ENCODE measurements around the gene KCNK16. TPM values are rescaled to one million over a fixed set of nuclear protein-coding genes. Genes with fewer than 3 reads are reported as not detected.

KCNK16 gene
- total and polyA plus RNA-seq, 2 experiments from 2014 or later = not detected

- no peaks in the 10 kb centered on the region for H3K9me3 ChIP-seq (ENCODE audit: low read depth)
- no peak overlapping the region for H3K4me2 ChIP-seq
- H3K27me3 ChIP-seq = peaks cover 21% of the 10 kb centered on the region
- no peaks in the 10 kb centered on the region for H3K9me2 ChIP-seq (replicated peaks; ENCODE audit: insufficient read depth)
- H3K79me2 ChIP-seq = no peaks in the 10 kb centered on the region
- H3K36me3 ChIP-seq (replicated peaks; ENCODE audit: insufficient read depth, low read depth) = no peaks in the 10 kb centered on the region
- 72% methylated on average over 6 of the region's 6 CpGs for WGBS (ENCODE audit: low lambda C conversion rate, missing lambda C conversion rate)
- H2AFZ ChIP-seq = no peak overlapping the region
- no peak for TF ChIP-seq CTCF (IDR thresholded peaks at IDR 0.05; ENCODE audit: poor library complexity)
- TF ChIP-seq EZH2phosphoT487 (IDR thresholded peaks at IDR 0.05; ENCODE audit: low read depth, severe bottlenecking, unreplicated experiment) = no peak
- TF ChIP-seq EZH2 (IDR thresholded peaks at IDR 0.05; ENCODE audit: borderline replicate concordance) = no peak
- H3K27ac ChIP-seq = no peak overlapping the region
- no peak overlapping the region for H3K4me3 ChIP-seq
- no peak for DNase-seq (ENCODE audit: low spot score)
- H4K20me1 ChIP-seq (ENCODE audit: insufficient read depth, poor library complexity, severe bottlenecking) = no peaks in the 10 kb centered on the region
- no peaks in the 10 kb centered on the region for H3K4me1 ChIP-seq (ENCODE audit: insufficient read depth)
Measured at GRCh38 chr6:39273406-39273821, 49.1 kb downstream of the KCNK16 start.

DNA sequence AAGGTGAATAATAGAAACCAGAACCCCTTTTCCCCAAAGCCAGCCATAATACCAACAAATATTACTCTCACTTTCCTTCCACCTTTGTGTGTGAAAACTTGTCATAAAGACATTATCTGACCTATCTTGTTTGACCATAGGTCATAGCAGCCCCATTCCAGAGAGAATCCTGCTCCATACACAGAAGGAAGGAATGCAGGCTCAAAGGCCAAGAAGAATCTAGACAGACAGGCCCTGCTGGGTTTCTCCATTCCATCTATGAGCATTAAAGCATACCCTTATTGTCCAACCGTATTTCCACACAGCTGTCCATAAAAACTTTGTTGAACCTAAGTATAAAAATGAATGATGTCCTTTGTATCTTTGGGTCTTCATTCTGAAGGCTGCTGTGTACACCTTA, 52.5 kb downstream of the KCNK16 start:
- H3K9me2 ChIP-seq (replicated peaks; ENCODE audit: insufficient read depth) = no peaks in the 10 kb centered on the region
- no peak overlapping the region for H2AFZ ChIP-seq
- no peak overlapping the region for H3K4me2 ChIP-seq
- H3K27ac ChIP-seq = no peak overlapping the region
- H3K79me2 ChIP-seq = no peaks in the 10 kb centered on the region
- no peaks in the 10 kb centered on the region for H3K9me3 ChIP-seq (ENCODE audit: low read depth)
- no peaks in the 10 kb centered on the region for H3K4me1 ChIP-seq (ENCODE audit: insufficient read depth)
- H3K27me3 ChIP-seq = peaks cover 8% of the 10 kb centered on the region
- H3K36me3 ChIP-seq (replicated peaks; ENCODE audit: insufficient read depth, low read depth) = no peaks in the 10 kb centered on the region
- WGBS (ENCODE audit: low lambda C conversion rate, missing lambda C conversion rate) = 48% methylated on average over 1 of the region's 1 CpG
- no peak overlapping the region for H3K4me3 ChIP-seq
- no peaks in the 10 kb centered on the region for H4K20me1 ChIP-seq (ENCODE audit: insufficient read depth, poor library complexity, severe bottlenecking)
- peak; percentile 34 for DNase-seq (ENCODE audit: low spot score)
- TF ChIP-seq EZH2 (IDR thresholded peaks at IDR 0.05; ENCODE audit: borderline replicate concordance) (no peak), CTCF (IDR thresholded peaks at IDR 0.05; ENCODE audit: poor library complexity) (no peak), EZH2phosphoT487 (IDR thresholded peaks at IDR 0.05; ENCODE audit: low read depth, severe bottlenecking, unreplicated experiment) (no peak)

DNA sequence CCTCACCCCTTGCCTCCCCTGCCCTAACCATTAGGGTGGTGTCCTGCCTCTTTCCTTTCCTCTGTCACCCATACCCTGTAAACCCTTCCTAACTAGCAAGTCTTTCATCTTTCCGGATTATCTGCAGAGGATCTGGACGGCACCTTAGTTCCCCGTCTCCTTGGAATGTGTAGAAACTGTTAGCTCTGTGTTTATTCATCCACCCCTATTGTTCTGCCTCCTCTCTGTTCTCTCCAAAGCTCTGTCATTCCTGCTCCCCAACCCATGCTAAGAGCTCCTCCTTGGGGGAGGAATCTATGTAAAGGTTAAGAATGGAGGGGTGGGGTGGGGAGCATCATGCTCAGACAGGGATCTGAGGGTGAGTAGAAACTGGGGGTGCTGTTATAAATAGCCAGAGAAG, 53.8 kb downstream of the KCNK16 start:
- H3K27me3 ChIP-seq = peaks cover 3% of the 10 kb centered on the region
- H3K4me1 ChIP-seq (ENCODE audit: insufficient read depth) = no peaks in the 10 kb centered on the region
- no peaks in the 10 kb centered on the region for H3K9me2 ChIP-seq (replicated peaks; ENCODE audit: insufficient read depth)
- no peak overlapping the region for H2AFZ ChIP-seq
- no peak for TF ChIP-seq EZH2 (IDR thresholded peaks at IDR 0.05; ENCODE audit: borderline replicate concordance)
- TF ChIP-seq EZH2phosphoT487 (IDR thresholded peaks at IDR 0.05; ENCODE audit: low read depth, severe bottlenecking, unreplicated experiment) = no peak
- TF ChIP-seq CTCF (IDR thresholded peaks at IDR 0.05; ENCODE audit: poor library complexity) = no peak
- no peaks in the 10 kb centered on the region for H3K79me2 ChIP-seq
- H3K27ac ChIP-seq = no peak overlapping the region
- no peak overlapping the region for H3K4me3 ChIP-seq
- no peak for DNase-seq (ENCODE audit: low spot score)
- no peaks in the 10 kb centered on the region for H3K9me3 ChIP-seq (ENCODE audit: low read depth)
- 22% methylated on average over 3 of the region's 3 CpGs for WGBS (ENCODE audit: low lambda C conversion rate, missing lambda C conversion rate)
- no peaks in the 10 kb centered on the region for H4K20me1 ChIP-seq (ENCODE audit: insufficient read depth, poor library complexity, severe bottlenecking)
- no peak overlapping the region for H3K4me2 ChIP-seq
- no peaks in the 10 kb centered on the region for H3K36me3 ChIP-seq (replicated peaks; ENCODE audit: insufficient read depth, low read depth)

DNA sequence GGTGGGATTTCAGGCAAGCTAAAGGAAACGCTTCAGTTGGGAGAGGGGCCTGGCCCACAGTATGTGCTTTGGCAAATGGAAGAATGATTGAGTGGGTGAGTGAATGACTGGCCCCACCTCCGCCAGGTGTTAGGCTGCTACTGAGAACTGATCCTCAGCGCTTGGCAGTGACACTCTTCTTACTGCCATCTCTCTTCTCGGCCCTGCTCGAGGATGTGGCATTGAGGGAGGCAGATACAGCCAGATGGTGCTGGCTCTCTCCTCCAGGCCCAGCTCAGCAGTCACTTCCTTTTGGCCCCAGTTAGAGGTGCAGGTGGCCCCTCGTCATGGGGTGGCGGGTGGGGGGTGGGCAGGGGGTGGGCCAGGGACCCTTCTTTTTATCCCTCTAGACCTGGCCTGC, 54.3 kb downstream of the KCNK16 start:
- Histone ChIP-seq H3K4me3 (no peak overlapping the region), H3K79me2 (no peaks in the 10 kb centered on the region), H3K27me3 (peaks cover 6% of the 10 kb centered on the region), H3K27ac (no peak overlapping the region), H2AFZ (no peak overlapping the region), H3K9me2 (replicated peaks; ENCODE audit: insufficient read depth) (no peaks in the 10 kb centered on the region), H3K36me3 (replicated peaks; ENCODE audit: insufficient read depth, low read depth) (no peaks in the 10 kb centered on the region), H4K20me1 (ENCODE audit: insufficient read depth, poor library complexity, severe bottlenecking) (no peaks in the 10 kb centered on the region), H3K9me3 (ENCODE audit: low read depth) (no peaks in the 10 kb centered on the region), H3K4me1 (ENCODE audit: insufficient read depth) (no peaks in the 10 kb centered on the region), H3K4me2 (no peak overlapping the region)
- no peak for DNase-seq (ENCODE audit: low spot score)
- 90% methylated on average over 7 of the region's 7 CpGs for WGBS (ENCODE audit: low lambda C conversion rate, missing lambda C conversion rate)
- TF ChIP-seq EZH2phosphoT487 (IDR thresholded peaks at IDR 0.05; ENCODE audit: low read depth, severe bottlenecking, unreplicated experiment) = no peak
- no peak for TF ChIP-seq EZH2 (IDR thresholded peaks at IDR 0.05; ENCODE audit: borderline replicate concordance)
- no peak for TF ChIP-seq CTCF (IDR thresholded peaks at IDR 0.05; ENCODE audit: poor library complexity)
